Epithelial cell of esophagus (primary cell): ENCODE data around the gene LZTR1.

Source experiments
- DNase-seq: peaks from one replicate; pipeline ENCODE4 v3.0.0; 2010; ENCODE audit warnings: low read depth
- H3K4me3 ChIP-seq: 2 replicates; pipeline ENCODE4 v1.5.1; 2011; ENCODE audit warnings: mild to moderate bottlenecking, low read length, control low read depth
- TF ChIP-seq, protein P1 (sequence below): IDR thresholded peaks from 2 replicates; pipeline ENCODE4 v1.5.1; 2011; ENCODE audit warnings: low read depth, mild to moderate bottlenecking, low read length, control low read depth, inconsistent platforms; ENCODE audit not compliant: insufficient read depth; ENCODE audit errors: missing control alignments

The LZTR1 gene

DNA sequence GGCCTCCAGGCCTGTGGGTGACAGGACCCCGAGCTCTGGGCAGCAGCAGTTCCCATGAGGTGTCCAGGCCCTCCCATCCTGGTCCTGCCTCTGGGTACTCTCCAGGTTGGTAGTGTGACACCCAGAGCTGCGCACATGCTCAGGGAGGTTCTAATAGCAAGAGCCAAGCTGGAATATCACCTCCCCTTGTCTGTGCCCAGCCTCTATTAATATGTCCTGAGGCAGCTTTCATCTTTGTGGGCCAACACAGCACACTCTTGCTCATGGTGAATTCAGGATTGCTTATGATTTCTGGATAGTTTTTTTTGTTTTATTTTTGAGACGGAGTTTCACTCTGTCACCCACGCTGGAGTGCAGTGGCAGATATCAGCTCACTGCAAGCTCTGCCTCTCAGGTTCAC, 36.2 kb downstream of the LZTR1 start:
- H3K4me3 ChIP-seq, result no peak overlapping the region
- no peak for DNase-seq
- TF ChIP-seq, protein P1, sequence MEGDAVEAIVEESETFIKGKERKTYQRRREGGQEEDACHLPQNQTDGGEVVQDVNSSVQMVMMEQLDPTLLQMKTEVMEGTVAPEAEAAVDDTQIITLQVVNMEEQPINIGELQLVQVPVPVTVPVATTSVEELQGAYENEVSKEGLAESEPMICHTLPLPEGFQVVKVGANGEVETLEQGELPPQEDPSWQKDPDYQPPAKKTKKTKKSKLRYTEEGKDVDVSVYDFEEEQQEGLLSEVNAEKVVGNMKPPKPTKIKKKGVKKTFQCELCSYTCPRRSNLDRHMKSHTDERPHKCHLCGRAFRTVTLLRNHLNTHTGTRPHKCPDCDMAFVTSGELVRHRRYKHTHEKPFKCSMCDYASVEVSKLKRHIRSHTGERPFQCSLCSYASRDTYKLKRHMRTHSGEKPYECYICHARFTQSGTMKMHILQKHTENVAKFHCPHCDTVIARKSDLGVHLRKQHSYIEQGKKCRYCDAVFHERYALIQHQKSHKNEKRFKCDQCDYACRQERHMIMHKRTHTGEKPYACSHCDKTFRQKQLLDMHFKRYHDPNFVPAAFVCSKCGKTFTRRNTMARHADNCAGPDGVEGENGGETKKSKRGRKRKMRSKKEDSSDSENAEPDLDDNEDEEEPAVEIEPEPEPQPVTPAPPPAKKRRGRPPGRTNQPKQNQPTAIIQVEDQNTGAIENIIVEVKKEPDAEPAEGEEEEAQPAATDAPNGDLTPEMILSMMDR, result no peak

DNA sequence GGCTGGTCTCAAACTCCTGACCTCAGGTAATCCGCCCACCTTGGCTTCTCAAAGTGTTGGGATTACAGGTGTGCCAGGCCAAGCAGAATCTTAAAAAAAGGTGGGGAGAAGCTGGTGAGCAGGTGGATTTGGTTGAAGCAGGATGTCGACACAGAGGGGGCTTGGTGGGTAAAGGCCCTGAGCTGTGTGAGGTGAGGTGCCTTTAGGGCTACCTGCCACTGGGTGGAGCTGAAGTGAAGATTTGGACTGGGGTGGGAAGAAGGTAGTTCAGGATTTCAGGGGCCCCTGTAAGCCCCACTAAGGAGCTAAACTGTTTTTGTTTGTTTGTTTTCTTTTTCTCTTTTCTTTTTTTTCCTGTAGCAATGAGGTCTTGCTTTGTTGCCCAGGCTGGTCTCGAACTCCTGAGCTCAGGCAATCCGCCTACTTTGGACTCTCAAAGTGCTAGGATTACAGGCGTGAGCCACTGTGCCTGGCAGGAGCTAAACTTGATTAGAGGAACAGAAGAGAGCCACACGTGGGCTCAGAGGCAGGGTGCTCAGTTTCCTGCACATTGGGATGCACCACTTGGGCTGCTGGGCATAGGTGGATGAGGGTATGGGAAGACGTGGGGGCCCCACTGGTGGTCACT, 38.8 kb downstream of the LZTR1 start:
- TF ChIP-seq, protein P1, result peak; percentile 58
- H3K4me3 ChIP-seq, result no peak overlapping the region
- peak; percentile 35 for DNase-seq

DNA sequence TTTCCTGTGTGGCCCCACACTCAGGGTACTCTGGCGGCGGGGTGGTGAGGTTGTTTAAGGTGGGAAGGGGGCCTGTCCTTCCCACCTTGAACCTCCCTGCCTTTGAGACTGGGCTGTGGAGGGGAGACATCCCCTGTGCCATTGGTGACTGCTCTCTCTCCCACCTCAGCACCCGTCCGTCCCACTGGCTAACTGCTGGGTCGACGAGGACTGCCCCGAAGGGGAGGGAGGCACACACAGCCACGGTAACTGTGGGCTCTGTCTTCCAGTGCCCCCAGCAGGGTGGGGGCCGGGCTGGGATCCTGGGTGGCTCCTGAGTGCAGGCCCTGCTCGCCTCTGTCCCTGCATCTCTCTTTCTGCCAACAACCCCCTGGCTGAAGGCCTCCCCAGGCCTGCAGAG, 40.4 kb downstream of the LZTR1 start:
- TF ChIP-seq, protein P1, result no peak
- H3K4me3 ChIP-seq, result no peak overlapping the region
- DNase-seq, result no peak

DNA sequence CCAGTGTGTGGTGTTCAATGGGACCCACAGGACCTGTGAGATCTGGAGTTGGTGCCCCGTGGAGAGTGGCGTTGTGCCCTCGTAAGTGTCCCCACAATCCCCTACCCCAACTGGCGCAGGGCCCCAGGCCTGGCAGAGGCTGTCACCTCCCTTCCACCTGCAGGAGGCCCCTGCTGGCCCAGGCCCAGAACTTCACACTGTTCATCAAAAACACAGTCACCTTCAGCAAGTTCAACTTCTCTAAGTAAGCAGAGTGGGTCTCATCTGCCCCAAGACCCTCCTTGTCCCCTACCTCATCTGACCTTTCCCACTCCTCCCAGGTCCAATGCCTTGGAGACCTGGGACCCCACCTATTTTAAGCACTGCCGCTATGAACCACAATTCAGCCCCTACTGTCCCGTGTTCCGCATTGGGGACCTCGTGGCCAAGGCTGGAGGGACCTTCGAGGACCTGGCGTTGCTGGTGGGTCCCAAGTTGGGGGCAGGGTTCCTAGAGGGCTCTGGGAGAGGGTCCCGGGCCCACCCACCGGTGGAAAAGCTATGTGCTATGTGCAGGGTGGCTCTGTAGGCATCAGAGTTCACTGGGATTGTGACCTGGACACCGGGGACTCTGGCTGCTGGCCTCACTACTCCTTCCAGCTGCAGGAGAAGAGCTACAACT, 41.0 kb downstream of the LZTR1 start:
- no peak overlapping the region for H3K4me3 ChIP-seq
- DNase-seq, result no peak
- TF ChIP-seq, protein P1, result no peak

DNA sequence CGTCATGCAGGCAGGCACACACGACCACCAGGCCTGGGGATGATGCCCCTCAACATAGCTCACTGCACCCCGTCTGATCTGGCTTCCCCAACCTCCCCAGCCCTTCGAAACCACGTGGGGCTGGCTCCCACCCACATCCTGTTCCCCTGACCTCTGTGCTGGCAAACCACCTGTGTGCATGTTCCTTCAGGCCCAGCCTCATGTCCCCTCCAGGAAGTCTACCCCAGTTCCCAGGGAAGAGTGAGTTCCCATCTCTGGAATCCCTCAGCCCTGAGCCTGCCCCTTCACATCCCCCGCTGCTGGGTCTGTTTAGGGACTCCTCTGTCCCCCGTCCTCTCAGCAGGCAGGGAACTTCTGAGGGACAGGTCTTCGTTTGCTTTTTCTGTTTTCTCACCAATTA, 43.2 kb downstream of the LZTR1 start:
- peak; percentile 71 for DNase-seq
- H3K4me3 ChIP-seq, result no peak overlapping the region
- TF ChIP-seq, protein P1, result no peak

DNA sequence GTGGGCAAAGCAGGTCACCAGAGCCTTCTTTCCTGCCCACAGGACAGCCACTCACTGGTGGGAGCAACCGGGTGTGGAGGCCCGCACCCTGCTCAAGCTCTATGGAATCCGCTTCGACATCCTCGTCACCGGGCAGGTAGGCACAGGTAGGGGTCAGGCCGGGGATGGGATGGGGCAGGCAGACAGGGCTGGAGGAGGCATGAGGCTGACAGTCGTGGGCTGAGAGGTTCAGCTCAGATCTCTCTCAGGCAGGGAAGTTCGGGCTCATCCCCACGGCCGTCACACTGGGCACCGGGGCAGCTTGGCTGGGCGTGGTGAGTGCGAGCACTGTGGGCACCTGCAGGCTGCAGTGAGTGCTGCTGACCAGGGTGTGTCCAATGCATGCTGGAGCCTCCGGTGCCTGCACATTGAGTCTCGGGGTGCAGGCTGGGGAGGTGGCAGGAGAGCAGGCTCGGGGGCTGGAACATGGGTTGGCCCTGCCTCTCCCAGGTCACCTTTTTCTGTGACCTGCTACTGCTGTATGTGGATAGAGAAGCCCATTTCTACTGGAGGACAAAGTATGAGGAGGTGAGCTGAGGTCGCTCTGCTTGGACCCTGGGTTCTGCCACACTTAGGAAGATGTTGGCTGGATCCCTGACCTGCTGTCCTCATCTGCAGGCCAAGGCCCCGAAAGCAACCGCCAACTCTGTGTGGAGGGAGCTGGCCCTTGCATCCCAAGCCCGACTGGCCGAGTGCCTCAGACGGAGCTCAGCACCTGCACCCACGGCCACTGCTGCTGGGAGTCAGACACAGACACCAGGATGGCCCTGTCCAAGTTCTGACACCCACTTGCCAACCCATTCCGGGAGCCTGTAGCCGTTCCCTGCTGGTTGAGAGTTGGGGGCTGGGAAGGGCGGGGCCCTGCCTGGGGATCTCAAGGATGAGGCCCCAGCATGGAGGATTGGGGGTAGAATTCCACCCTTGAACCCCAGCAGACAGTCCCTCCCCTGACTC, 44.0 kb downstream of the LZTR1 start:
- no peak overlapping the region for H3K4me3 ChIP-seq
- TF ChIP-seq, protein P1, result no peak
- peak; percentile 87 for DNase-seq
